BJ (cell line): ENCODE measurements around the gene FBXW11. TPM values are rescaled to one million over a fixed set of nuclear protein-coding genes. Genes with fewer than 3 reads are reported as not detected.

ENCODE experiments used
- CTCF ChIA-PET: fragments of 350-600 bp; formaldehyde crosslinking; extraction: SDS; loops from one replicate; lab custom pipeline; 2021; ENCODE audit warnings: antibody characterized with exemption, inconsistent platforms; lab: Yijun Ruan, JAX
- POLR2A ChIA-PET: fragments of 300-600 bp; sonication (Branson Sonifier 250); formaldehyde crosslinking; extraction: SDS; loops from one replicate; lab custom pipeline; 2021; ENCODE audit warnings: antibody characterized with exemption; lab: Charles Lee
- DNase-seq: peaks from one replicate; pipeline ENCODE4 v3.0.0-alpha.2; 2011; ENCODE audit warnings: low read depth
- H3K27me3 ChIP-seq: 2 replicates; pipeline ENCODE4 v1.6.0; 2011; ENCODE audit warnings: low read length; ENCODE audit not compliant: control insufficient read depth, insufficient read depth
- H3K36me3 ChIP-seq: 2 replicates; pipeline ENCODE4 v1.5.1; 2011; ENCODE audit warnings: low read length; ENCODE audit not compliant: control insufficient read depth, insufficient read depth
- H3K4me3 ChIP-seq: 2 replicates; pipeline ENCODE4 v1.5.1; 2011; ENCODE audit warnings: low read depth, mild to moderate bottlenecking, control low read depth, low read length
- polyA plus RNA-seq: library from polyadenylated mRNA; depleted of rRNA; stranded (reverse); fragments of >200 nt; gene quantifications from 2 replicates; pipeline ENCODE4 v1.2.3, GENCODE V29; 2011
- TF ChIP-seq, protein P1 (sequence below): IDR thresholded peaks from 2 replicates; pipeline ENCODE4 v1.5.1; 2011; ENCODE audit warnings: low read depth, mild to moderate bottlenecking, control low read depth, inconsistent platforms, low read length, moderate library complexity; ENCODE audit not compliant: insufficient read depth

The FBXW11 gene
- polyA plus RNA-seq, 1 experiment, result 55.5 TPM

DNA sequence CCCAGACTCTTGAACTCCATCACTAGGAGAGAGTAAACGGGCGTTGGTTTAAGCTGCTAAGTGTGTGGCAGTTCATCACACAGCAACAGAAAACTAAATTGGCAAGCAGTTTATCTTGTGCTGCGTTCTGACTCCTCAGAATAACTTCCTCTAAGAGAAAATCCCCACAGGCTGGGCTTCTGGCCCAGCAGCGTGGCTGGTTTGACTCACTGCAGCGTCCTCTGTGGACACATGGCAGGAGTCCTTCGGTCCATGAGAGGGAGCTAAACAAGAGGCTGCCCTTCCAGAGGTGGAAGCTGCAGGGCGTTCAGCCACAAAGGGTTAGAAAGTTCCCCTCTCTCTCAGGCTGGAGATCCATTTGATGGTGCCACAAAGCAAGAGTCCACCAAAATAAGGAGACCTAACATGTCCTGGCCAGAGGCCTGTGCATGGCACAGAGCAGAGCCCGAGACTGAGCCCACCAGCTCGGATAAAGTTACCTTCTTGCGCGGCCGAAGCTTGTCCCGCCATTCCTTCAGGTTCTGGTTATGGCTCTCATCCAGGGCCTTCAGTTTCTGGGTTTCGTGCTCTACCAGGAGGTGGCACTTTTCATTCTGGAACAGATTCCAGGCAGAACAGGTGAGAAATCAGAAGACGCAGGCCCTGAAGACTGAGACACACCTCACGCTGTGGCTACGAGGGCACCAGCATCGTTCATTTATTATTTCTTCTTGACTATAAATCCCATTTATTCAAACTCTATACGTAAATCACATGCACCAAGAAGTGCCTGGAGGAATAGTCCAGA is 46.2 kb upstream of the FBXW11 start:
- ChIA-PET POLR2A (no interaction called here), CTCF (interaction anchor here (0.5 to 3.2 kb wide), 7 partner anchors 12 to 241 kb away, joined by 3 to 12 read pairs (median 3); partner anchors contain the start of gene STK10)
- H3K36me3 ChIP-seq, result peaks cover 46% of the 10 kb centered on the region
- TF ChIP-seq, protein P1, sequence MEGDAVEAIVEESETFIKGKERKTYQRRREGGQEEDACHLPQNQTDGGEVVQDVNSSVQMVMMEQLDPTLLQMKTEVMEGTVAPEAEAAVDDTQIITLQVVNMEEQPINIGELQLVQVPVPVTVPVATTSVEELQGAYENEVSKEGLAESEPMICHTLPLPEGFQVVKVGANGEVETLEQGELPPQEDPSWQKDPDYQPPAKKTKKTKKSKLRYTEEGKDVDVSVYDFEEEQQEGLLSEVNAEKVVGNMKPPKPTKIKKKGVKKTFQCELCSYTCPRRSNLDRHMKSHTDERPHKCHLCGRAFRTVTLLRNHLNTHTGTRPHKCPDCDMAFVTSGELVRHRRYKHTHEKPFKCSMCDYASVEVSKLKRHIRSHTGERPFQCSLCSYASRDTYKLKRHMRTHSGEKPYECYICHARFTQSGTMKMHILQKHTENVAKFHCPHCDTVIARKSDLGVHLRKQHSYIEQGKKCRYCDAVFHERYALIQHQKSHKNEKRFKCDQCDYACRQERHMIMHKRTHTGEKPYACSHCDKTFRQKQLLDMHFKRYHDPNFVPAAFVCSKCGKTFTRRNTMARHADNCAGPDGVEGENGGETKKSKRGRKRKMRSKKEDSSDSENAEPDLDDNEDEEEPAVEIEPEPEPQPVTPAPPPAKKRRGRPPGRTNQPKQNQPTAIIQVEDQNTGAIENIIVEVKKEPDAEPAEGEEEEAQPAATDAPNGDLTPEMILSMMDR, result no peak
- H3K27me3 ChIP-seq, result no peaks in the 10 kb centered on the region
- DNase-seq, result no peak
- H3K4me3 ChIP-seq, result no peak overlapping the region

DNA sequence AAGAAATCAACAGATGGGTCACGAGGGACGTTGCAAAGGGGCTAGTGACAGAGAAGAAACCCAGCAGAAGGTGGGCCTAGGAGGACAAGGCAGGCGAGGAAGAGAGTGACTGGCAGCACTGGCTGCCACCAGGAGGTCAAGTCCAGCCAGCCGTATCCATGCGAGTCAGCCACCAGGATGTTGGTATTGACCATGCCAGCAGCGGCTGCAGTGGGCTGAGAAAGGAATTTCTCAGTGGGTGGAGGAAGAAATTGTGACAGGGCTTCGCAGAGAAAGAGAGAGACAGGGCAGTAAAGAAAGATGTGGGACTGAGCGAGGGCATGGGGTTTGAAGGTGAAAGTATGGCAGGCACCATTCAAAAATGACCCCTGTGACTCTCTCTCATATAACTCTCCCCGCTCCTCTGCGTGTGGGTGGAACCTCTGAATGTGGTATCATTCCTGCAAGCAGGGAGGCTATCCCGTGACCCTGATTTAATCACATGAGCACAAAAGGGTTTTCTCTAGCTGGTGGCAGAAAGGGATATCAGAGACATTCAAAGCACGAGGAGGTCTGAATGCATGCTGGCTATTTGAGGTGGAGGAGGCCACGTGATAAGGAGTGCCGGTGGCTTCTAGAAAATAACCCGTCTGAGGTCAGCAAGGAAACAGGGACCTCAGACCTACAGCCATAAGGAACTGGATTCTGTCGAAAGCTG is 45.4 kb upstream of the FBXW11 start:
- ChIA-PET POLR2A (no interaction called here), CTCF (interaction anchor here (0.9 to 3.2 kb wide), 5 partner anchors 11 to 242 kb away, joined by 3 to 12 read pairs (median 4); partner anchors contain the start of gene STK10)
- peaks cover 38% of the 10 kb centered on the region for H3K36me3 ChIP-seq
- TF ChIP-seq, protein P1, result no peak
- DNase-seq, result no peak
- H3K27me3 ChIP-seq, result no peaks in the 10 kb centered on the region
- no peak overlapping the region for H3K4me3 ChIP-seq

DNA sequence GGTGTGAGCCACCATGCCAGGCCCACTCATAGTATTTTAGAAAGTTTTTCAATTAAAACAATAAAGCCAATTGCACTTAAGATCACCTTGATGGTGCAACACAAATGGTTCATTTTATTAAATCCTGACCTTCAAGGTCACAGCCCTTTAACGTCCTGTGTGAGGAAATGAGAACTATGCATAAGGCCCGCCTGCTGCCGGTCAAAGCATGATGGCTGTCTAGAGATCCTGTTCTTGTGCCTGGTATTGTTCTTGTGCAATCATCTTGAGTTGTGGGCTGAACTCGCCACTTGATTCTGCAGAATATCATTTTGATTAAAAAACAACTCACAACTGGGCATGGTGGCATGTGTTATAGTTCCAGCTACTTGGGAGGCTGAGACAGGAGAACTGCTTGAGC is 43.6 kb upstream of the FBXW11 start:
- DNase-seq, result no peak
- ChIA-PET CTCF (interaction anchor here (0.6 to 3.2 kb wide), 3 partner anchors 138 to 1509 kb away, joined by 3 to 12 read pairs (median 4); no protein-coding TSS in a partner anchor), POLR2A (no interaction called here)
- Histone ChIP-seq H3K4me3 (no peak overlapping the region), H3K27me3 (no peaks in the 10 kb centered on the region), H3K36me3 (peaks cover 35% of the 10 kb centered on the region)
- TF ChIP-seq, protein P1, result no peak

DNA sequence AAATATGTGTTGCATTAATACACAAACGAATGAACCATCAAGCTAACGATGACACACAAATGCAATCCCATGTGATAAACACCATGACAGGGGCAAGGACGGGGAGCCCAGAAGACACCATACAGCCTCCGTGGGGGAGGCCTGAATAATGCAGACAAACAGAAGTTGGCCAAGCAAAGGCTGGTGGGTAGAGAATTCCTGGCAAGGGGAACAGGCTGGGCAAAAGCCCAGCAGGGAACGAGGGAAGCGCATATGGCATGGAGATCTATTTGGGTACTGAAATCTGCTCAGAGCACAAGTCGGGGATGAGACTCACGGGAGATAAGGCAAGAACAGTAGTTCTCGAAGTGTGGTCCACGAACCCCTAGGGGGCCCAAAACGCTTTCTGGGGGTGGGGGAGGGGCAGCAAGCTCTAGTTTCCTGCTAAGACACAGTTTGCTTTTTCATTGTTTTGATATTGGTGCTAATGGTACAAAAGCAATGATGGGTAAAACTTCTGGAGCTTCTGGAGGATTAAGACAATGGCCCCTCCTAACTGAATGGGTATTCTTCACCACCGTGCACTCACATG is 42.9 kb upstream of the FBXW11 start:
- H3K27me3 ChIP-seq, result no peaks in the 10 kb centered on the region
- H3K4me3 ChIP-seq, result no peak overlapping the region
- CTCF ChIA-PET, result interaction anchor here (3.2 kb wide), 1 partner anchor 137 kb away, joined by 12 read pairs; no protein-coding TSS in a partner anchor
- POLR2A ChIA-PET, result no interaction called here
- DNase-seq, result no peak
- peaks cover 31% of the 10 kb centered on the region for H3K36me3 ChIP-seq
- TF ChIP-seq, protein P1, result no peak
